H1 (cell line): ENCODE measurements around the gene AP3M1. TPM values are rescaled to one million over a fixed set of nuclear protein-coding genes. Genes with fewer than 3 reads are reported as not detected.

Source experiments
- ASH2L ChIP-seq: fragments of 200-600, 300-600 bp; sonication (generic); IDR thresholded peaks from one replicate; pipeline ENCODE4 v1.7.1; 2017; ENCODE audit warnings: low read length
- polyA plus RNA-seq, 7 experiments: library from polyadenylated mRNA; depleted of rRNA in 3 of 7; stranded (reverse) in 5 of 7; unstranded in 2 of 7; fragments of >200 nt in 5 of 7; fragments of 200-250 nt in 2 of 7; gene quantifications; 1 replicate in 5 of 7; 2 replicates in 1 of 7; 4 replicates in 1 of 7; pipeline versions ENCODE4 v1.2.1 to v1.2.3, GENCODE V29; 2011 to 2013; ENCODE audit warnings: missing spikeins in 2 of 7, mixed read lengths in 2 of 7
- total RNA-seq: library from RNA; stranded (reverse); fragmentation: NEBNext Ultra II Directional; extraction: Animal tissue kit (Norgen Biotek cat#: 25700); gene quantifications from 2 replicates; pipeline ENCODE4 v1.2.1, GENCODE V29; 2021
- TF ChIP-seq, protein P1 (sequence below): IDR thresholded peaks from 2 replicates; pipeline ENCODE4 v1.6.1; 2012; ENCODE audit warnings: inconsistent platforms

AP3M1 gene
- total and polyA plus RNA-seq, 2 of the 8 experiments (the other 6 are each of a cell fraction or from before 2014, with no cell fraction given), result 23.9 to 38.9 TPM

- TF ChIP-seq ASH2L, result no peak
- TF ChIP-seq, protein P1, sequence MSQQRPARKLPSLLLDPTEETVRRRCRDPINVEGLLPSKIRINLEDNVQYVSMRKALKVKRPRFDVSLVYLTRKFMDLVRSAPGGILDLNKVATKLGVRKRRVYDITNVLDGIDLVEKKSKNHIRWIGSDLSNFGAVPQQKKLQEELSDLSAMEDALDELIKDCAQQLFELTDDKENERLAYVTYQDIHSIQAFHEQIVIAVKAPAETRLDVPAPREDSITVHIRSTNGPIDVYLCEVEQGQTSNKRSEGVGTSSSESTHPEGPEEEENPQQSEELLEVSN, result no peak
Measured at GRCh38 chr10:74118804-74119203, 31.8 kb downstream of the AP3M1 start (continued).
